ENCODE data around the gene DOHH.
A peak's percentile ranks its signal among the peaks of the same experiment; 100 is the strongest.

DNA sequence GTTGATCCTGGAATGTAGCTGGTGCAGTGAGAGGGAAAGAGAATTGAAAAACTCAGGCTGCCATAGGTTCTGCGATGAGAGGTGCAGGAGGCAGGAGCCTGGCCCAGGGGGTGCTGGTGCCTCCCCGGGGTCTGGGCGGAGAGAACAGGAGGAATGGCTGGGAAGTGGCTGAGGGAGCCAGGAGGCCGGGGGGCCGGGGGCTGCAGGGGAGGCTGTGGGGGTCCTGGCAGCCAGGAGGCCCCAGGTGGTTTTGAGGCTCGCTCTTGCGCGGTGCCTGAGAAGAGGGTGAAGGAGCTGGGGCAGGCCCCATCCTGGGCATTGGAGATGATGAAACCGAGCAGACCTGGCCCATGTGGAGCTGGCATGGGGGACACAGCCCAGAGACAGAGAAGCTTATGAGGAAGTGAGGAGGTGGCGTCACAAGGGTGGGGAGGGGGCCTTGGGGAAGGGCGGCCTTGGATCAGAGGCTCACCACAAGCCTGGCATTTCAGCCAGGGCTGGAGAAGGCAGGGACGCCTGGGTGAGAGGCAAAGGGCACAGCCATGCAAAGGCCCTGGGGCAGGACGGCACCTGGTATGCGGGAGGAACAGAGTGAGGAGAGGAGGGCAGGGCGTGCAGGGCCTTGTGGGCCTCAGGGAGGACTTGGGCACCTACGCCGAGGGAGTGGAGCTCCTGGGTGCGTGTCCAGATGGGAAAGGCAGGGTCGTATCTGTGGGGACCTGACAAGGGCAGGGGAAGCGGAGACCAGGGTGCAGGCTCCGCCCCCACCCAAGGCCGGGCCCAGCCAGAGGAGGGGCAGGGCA lies 37.2 kb upstream of the DOHH start:
- TF ChIP-seq, protein P1, sequence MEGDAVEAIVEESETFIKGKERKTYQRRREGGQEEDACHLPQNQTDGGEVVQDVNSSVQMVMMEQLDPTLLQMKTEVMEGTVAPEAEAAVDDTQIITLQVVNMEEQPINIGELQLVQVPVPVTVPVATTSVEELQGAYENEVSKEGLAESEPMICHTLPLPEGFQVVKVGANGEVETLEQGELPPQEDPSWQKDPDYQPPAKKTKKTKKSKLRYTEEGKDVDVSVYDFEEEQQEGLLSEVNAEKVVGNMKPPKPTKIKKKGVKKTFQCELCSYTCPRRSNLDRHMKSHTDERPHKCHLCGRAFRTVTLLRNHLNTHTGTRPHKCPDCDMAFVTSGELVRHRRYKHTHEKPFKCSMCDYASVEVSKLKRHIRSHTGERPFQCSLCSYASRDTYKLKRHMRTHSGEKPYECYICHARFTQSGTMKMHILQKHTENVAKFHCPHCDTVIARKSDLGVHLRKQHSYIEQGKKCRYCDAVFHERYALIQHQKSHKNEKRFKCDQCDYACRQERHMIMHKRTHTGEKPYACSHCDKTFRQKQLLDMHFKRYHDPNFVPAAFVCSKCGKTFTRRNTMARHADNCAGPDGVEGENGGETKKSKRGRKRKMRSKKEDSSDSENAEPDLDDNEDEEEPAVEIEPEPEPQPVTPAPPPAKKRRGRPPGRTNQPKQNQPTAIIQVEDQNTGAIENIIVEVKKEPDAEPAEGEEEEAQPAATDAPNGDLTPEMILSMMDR (IDR thresholded peaks at IDR 0.05 in 8 of 11, conservative IDR thresholded peaks at IDR 0.05 in 3 of 11): no peak
- TF ChIP-seq POLR2A (IDR thresholded peaks at IDR 0.05) (no peak), POLR2AphosphoS5 (IDR thresholded peaks at IDR 0.05) (peak; percentile 54 to 77 (median 55))
